GM19463 (cell line): Measurements from ENCODE around the gene MCTP2.

Experiments used
- ATAC-seq: cut with Tn5 transposase; IDR thresholded peaks from one replicate; pipeline ENCODE4 v1.9.1; 2021; ENCODE audit warnings: mild to moderate bottlenecking, moderate library complexity; ENCODE audit not compliant: unreplicated experiment

MCTP2 gene

DNA sequence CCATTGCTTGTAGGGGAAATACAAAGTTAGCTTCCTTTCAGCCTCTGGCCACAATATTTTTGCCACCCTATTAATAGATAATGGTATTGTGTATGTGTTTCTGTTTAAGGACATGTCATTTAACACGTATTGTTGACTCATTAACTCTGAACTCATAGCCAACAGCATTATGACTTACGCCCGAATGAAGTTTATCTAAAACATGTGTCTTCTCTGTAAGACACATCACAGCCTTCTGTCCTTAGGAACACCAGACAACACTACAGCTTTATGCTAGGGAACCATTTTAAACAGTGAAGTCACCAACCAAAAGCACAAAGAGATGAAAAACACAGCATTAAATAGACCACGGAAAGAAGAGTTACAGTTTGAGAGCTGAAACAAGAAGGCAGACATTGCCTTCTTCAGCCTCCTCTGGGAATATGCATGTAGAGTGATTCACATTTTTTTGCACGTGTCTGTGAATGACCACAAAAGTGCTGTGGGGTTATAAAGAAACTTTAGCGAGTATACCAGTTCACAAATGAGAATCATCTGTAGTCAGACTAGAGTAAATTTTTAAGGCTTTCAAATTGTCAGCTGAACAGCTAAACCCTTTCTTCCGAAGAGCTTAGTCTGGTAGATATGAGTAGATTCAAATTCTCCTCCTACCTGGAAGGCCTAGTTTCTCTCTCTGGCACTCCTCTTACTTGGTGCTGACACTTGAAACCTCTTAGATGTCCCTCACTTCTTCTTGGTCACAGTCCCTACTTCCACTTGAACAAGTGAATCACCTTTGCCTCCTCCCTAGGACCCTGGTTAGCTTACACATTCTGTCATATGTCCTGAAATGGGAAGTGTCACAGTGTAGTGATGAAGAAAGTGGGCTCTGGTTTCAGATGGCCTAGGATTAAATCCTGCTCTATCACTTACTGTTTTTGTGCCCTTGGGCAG lies 32.2 kb downstream of the MCTP2 start:
- peak; percentile 68 for ATAC-seq

DNA sequence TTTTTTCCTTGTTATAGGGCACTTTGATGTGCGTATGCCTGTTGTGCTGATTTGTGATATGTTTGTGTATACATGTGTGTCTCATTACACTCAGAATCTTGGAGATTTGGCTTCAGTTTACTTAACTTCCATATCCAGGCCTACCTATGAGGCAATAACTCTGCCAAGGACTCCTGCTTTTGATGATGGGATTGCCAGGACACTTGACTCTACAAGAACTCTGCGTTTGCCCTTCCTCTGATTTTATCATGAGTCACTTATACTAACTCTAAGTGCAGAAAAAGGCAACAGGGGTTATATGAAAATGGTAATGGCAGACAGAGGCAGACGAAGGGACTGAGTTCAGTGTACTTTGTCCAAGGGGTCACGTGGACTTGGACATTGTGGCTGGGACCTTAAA lies 33.6 kb downstream of the MCTP2 start:
- ATAC-seq, result no peak

DNA sequence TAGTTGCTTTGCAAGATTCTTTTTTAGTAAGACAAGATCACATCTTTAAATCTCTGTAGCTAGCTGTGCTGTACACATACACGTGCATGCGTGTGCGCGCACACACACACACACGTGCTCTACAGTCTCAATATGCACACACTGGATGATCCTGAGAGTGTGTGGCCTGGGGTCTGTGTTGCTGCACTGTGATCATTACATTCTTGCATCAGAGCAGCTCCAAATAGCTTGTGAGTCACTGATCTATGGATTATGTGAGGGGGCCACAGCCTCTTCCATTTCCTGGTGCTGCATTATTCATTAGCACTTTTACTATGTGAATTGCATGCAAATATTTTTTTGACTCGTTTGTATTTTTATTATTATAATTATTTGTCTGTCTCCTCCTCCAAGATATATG lies 34.6 kb downstream of the MCTP2 start:
- ATAC-seq, result no peak

DNA sequence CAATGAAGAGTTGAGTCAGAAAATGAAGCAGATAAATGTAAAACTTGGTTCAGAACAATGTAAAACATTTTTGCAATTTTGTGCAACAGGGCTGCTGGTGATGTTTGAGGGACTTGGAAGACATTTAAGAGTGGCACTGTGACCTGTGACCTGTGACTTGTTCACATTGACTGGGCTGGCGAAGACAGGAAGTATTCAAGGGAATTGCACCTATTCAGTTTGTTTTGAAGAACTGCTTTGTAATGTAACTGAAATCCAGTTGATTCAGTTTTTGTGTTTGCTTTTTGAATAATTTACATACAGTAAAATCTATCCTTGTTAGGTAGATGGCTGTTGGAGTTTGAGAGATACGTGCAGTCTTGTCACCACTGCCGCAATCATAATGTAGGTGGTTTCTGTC lies 35.4 kb downstream of the MCTP2 start:
- no peak for ATAC-seq

DNA sequence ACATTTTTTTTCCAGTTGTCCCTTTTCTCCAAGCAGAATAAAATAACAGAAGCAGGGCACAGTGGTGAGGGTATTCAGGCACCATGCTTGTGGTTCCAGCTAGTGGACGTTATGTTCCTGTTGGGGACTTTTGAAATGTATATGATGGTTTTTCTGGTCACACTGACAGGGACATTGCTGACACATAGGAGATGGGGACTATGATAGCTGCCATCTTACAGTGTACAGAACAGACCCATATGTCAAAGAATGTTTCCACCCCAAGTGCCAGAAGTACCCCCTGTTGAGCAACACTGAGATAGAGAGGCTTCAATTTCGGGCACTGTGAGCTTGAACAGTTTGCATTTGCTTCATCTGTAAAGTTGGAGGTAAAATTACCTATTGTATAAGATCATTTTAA lies 38.6 kb downstream of the MCTP2 start:
- no peak for ATAC-seq

DNA sequence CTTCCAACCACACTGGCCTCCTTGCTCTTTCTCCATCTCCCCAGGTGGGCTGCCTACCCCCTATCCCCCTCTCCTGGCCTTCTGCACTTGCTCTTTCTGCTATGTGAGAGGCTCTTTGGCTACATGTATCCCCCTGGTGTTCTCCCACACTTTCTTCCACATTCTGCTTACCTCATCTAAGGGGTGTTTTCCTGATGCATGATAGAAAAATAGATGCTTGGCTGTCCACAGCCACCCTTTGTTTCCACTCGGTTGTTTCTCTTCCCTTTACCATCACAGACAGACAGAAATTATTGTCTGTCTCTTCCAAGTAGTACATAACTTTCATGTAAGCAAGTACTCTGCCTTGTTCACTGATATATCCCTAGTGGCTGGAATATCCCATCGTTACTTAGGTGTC lies 39.2 kb downstream of the MCTP2 start:
- no peak for ATAC-seq

DNA sequence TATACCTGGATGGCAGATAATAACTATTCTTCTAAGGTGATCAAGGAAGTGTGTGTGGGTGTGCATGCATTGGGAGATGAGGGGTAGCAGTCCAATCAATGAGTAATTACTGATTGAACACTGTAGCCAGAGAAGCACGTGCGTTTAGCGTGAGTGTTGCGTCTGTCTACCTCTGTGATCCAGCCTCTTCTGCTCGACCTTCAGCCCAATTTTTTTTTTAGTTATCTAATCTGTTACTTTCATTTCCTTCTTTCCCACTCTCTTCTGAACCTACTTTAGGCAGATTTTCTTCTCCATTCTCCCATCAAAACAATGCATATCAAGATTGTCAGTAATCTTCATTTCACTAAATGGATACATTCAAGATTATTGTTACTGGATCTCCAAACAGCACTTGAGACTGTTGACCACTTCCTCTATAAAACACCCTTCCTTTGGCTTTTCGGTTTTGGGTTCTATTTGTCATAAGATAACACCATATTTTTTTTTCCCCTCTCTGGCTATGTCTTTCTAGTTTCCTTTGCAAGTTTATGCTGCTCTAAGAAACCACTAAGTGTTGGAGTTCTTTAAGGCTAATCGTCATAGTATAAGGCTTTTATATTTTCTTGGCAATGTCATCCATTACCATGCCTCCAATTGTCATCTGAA lies 41.0 kb downstream of the MCTP2 start:
- peak; percentile 69 for ATAC-seq

DNA sequence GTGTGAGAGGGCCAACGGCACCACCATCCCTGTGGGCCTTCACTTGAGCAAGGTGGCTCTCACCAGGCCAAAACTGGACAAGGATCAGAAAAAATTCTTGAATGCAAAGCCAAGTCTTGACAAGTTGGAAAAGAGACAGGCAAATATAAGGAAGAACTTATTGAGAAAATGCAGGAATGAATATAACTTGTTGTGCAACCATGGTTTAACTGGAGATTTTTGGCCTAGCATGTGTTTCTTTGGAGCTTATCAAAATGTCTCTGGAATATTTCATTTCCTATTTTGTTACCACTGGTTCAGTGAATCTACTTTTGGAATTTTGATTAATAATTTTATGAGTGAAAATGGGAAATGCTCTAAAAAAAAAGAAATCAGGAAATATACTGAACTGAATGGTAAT lies 42.5 kb downstream of the MCTP2 start:
- ATAC-seq, result no peak

DNA sequence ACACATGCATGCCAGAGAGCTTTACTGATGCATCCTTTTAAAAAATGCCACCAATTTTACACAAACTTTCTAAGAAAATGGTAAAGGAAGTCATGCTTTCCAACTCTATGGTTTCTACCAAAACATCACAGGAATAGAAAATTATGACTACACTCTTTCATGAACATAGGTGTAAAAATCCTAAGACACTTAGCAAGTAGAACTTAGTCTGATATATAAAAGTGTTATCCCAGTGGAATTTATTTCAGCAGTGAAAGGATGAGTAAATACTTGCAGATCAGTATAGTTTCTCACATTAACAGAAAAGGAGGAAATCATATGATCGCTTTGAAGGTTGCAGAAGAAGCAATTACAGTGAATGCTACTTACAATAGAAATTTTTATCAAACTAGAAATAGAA lies 43.4 kb downstream of the MCTP2 start:
- ATAC-seq, result no peak

DNA sequence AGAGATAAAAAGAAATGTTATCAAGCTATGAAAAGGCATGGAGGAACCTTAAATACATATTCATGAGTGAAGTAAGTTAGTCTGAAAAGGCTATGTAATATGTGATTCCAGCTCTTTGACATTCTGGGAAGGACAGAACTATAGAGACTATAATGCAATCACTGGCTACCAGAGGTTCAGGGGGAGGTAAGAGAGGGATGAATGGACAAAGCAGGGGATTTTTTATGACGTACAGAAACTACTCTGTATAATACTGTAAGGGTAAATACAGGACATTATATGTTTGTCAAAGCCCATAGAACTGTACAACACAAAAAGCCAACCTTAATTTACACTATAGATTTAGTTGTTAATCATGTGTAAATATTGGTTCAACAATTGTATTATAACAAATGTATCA lies 46.1 kb downstream of the MCTP2 start:
- ATAC-seq, result peak; percentile 58

DNA sequence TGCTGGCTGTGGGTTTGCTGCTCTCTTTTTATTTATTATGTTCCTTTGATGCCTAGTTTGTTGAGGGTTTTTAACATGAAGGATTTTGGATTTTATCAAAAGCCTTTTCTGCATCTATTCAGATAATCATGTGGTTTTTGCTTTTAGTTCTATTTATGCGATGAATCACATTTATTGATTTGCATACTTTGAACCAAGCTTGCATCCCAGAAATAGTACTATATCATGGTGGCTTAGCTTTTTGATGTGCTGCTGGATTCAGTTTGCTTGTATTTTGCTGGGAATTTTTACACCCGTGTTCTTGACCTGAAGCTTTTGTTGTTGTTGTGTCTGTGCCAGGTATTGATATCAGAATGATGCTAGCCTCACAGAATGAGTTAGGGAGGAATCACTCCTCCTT lies 48.4 kb downstream of the MCTP2 start:
- ATAC-seq, result no peak

DNA sequence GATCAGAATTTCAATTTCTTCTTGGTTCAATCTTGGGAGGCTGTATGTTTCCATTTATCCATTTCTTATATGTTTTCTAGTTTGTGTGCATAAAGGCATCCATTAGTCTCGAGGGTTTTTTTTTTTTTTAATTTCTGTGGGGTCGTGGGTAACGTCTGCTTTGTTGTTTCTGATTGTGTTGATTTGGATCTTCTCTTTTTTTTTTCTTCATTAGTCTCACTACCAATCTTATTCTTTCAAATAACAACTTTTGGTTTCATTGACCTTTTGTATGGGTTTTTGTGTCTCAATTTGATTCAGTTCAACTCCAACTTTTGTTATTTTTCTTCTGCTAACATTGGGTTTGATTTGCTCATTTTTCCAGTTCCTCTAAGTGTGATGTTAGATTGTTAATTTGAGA lies 48.9 kb downstream of the MCTP2 start:
- ATAC-seq, result no peak

DNA sequence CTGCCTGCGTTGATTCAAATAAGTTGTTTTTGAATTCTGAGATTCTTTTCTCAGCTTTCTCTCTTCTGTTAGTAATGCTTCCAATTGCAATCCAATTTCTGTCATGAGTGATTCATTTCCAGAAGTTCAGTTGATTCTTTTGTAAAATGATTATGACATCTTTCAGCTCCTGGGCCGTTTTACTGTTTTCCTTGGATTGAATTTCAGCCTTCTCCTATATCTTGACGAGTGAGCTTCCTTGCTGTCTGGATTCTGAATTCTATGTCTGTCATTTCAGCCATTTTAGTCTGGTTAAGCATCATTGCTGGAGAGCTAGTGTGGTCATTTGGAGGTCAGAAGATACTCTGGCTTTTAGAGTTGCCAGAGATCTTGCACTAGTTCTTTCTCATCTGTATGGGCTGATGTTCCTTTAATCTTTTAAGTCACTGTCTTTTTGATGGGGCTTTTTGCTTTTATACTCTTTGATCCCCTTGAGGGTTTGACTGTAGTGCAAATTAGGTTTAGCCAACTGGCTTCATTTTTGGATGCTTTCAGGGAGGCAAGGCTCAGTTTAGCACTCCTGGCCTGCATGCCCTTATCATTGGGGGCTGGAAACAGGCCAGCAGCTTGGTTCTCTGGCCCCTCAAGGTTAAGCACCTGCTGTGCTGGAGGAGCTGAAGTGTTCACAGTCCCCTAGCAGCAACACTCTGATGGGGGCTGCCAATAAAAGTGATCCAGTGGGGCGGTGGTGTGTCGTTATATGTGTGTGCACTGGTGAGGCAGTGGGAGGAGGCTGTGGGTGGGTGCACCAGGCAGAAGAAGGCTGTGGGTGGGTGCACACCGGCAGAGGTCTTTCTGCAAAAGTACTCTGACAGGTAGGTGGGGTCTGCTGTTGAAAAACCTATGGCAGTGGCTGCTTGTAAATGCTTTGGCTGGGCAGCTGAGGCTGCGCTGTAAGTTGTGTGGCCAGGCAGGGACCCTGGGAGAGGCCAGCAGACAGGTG lies 51.2 kb downstream of the MCTP2 start:
- no peak for ATAC-seq

DNA sequence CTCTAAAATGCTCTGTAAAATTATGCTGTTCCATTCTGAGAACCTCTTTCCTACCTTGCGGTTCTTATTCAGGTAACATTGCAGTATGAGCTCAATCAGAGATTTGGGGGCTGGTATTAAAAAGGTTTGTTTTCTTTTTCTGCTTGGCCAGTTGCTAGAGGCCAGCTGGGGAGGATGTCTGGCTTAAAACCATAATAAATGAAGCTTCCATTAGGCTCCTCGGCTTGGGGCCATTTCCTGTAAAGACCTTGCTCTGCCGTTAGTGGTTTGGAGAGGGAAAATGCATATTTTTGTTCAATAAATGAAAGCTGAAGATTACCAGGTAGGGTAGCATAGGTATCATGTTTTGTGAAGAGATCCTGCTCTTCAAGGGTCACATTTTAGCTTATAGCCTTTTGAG lies 55.2 kb downstream of the MCTP2 start:
- ATAC-seq, result no peak

DNA sequence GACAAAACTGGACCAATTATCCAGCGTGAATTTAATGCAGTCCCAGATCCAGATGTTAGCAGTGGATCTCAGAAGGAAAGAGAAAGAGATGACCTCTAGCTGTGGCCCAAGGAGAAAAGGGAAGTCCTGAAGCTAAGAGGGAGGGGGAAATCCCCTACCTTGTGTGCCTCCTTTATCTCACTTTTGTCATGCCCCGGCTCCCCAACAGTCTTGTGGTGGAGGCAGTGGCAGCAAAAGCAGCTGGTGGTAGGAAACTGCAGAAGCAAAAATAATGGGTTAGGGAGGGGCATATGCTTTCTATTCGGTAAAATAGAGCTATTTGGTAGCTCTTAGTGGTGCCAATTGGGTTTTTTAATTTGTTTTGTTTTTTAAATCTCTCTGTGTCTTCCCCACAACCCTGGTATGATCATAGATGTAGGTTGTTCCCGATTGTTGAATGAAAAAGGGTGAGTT lies 56.5 kb downstream of the MCTP2 start:
- peak; percentile 98 for ATAC-seq

DNA sequence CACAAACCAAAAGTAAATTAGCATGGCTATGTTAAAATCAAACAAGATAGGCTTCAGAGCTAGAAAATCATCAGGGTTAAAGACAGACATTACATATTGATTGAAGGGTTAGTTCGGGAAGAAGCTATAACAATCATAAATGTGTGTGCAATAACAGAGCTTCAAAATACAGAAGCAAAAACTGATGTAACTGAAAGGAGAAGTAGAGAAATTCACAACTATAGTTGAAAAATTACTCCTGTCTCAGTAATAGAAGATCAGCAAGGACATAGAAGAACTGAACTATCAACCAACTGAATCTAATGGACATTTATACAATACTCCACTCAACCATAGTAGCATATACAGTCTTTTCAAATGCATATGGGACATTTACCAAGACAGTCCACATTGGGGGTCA lies 59.4 kb downstream of the MCTP2 start:
- ATAC-seq, result no peak

DNA sequence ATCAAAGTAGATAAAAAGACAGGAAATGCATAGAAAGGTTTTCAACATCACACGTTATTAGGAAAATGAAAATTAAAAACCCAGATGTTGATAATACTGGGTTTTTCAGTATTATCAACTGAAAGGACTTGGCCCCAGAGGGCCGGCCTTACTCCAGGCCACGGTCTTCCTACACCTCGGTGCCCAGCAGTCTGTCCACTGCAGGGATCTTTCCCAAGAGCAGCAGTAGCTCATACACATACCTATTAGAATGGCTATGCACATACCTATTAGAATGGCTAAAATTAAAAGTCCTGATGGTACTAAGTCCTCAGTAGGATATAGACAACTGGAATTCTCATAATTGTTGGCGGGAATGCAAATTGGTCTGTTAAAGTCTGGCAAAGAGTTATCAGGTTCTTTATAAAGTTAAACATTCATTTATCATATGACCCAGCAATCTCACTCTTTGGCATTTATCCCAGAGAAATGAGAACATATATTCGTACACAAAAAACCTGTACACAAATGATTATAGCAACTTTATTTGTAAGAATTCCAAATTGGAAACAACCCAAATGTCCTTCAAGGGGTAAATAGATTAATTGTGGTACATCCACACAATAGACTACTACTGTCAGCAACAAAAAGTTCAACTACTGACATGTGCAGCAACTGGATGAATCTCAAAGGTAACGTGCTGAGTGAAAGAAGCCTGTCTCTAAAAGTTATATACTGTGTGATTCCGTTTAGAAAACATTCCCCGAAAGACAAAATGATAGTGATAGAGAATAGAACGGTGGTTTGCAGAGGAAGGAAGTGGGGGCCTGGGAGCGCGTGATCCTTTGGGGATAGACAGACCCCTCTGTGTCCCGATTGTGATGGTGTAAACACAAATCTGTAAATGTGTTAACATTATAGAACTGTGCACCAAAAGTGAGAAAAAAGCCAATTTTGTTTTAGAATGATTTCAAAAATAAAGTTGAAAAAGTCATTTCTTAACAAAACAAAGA lies 62.3 kb downstream of the MCTP2 start:
- no peak for ATAC-seq

DNA sequence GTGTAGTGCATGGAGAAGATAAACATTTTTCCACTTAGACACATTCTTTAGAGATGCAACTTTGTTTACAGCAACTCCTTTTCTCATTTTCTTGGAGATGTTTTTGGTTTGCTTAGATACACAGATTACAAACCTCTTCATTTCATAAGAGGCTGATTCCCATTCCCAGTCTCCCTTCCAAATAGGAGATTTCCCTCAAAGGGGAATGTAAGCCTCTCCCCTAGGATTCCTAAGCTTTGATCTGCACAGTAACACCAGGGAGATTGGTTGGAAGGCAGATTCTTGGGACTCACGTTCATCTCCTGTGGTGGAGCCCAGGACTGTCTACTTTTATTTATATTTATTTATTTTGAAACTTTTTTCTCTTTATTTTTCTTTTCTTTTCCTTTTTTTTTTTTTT lies 63.2 kb downstream of the MCTP2 start:
- ATAC-seq, result no peak

DNA sequence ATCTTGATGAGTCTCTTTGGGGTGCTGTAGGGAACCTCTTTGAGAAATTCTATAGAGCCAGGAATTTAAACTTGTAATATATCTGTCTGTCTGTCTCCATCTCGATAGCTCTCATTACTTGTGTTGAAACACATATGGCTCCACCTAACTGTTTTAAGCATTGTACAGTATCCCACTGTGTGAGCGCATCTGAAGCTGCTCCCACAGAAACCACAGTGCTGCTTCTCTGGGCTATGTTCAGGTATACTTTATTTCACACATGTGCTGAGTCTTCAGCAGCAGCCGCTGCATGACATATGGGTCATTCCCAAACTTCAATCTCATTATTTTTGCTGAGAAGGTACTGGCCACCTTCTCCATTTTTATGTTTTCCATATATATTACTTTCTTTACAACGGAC lies 63.9 kb downstream of the MCTP2 start:
- no peak for ATAC-seq

DNA sequence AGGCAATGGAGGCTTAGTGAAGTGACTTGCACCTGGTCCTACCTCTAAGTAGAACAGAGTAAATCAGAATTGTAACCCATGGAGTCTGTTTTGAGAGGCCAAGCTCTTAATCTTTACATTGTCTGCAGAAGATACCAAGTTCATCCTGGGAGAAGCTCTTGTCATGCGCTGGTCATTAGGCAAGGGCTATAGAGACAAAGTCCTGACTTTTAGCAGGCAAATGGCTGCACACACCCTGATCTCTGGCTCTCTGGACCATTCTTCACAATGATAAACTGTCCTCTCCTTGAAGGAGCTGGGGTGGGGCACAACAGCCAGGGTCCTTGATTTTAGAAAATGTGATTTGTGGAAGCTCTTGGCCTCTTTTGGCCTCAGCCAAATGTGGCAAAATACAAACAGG lies 65.4 kb downstream of the MCTP2 start:
- no peak for ATAC-seq
